ENCODE measurements around the gene NKX6-1. TPM values are rescaled to one million over a fixed set of nuclear protein-coding genes. Genes with fewer than 3 reads are reported as not detected.

Gene NKX6-1
- total RNA-seq, 1 donor from 2014 or later = not detected

GRCh38 chr4:84479663-84480062 is 19.4 kb downstream of the NKX6-1 start:
- no peak for DNase-seq (ENCODE audit: low read depth in 2 of 2)

DNA sequence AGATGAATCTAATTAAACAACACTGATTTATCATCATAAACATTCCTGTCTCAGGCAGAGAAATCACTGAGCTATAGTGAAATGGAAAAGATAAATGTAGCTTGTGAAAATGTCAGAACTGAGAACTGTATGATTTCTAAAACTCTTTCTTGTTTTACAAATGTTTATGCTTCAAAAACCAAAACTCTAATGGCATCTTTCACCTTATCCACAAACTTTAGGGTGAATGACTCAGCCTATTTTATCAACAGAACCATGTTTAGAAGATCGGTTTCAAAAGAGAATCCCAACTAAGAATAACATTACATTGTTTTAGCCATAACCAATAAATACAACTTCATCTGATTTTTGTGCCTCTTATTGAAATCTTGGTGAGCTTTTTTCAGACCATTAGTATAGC is 21.4 kb downstream of the NKX6-1 start:
- no peak for DNase-seq (ENCODE audit: low read depth in 2 of 2)

- DNase-seq (ENCODE audit: low read depth in 2 of 2) = no peak
Measured at GRCh38 chr4:84474107-84474506, 25.0 kb downstream of the NKX6-1 start.

GRCh38 chr4:84472154-84472553 is 26.9 kb downstream of the NKX6-1 start:
- no peak for DNase-seq (ENCODE audit: low read depth in 2 of 2)

DNA sequence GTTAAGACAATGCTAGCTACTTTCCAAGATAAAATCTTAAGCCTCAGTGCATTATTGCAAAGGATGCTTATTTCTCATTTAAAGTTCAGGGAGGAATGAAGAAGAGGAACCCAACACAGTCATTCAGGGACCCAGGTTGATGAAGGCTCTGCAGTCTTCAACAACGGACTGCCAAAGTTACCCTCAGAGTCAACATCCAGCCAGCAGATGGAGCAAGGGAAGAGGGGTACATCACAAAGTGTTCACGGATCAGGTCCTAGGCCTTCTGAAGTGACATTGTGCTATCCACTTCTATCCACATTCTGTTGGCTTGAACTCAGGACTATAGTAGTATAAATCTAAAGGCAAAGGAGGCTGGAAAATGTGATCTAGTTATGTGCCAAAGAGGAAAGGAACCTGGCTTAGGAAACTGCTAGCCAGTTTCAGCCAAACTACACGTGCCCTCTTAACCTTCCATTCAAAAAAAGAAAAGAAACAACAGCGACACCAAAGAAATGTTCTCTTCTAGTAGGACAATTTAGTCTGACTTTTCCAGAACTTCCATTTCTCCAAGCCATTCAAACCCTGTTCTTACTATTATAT is 28.8 kb downstream of the NKX6-1 start:
- peak; percentile 4 to 55 for DNase-seq (ENCODE audit: low read depth in 2 of 2)

DNA sequence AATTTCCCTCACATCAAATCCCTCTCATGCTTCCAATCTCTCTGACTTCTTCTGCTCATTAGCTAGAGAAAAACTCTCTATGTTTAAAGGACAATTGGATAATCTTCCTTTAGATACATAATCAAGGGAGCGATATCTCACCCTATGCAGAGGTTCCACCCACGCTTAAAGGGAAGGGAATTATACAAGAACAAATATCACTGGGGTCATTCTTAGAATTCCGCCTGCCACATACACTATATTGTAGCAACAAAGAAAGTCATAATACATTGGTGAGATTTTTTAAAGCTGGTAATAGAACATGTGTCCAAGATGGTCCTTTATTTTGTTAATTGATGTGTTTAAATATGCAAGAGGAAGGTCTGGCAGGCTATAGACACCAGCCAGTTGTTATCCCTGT is 31.5 kb downstream of the NKX6-1 start:
- no peak for DNase-seq (ENCODE audit: low read depth in 2 of 2)

GRCh38 chr4:84459783-84460182 is 39.3 kb downstream of the NKX6-1 start:
- no peak for DNase-seq (ENCODE audit: low read depth in 2 of 2)

DNA sequence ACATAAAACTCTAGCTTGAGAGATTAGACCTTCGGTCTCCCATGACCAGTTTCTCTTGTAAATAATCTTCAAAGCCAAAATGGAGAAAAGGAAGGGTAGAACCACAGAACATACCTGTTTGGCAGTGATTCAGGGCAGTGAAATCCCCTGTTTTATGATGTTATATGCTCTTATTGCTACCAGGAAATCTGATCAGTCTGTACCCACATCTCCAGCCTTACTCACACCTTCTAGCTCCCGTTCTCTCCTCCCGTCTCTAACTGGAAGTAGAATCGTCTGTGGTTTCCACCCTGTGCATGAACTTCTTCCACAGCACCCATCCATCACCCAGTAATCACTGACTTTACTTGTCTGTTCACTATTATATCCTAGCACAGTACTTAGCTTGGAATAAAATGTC is 42.9 kb downstream of the NKX6-1 start:
- no peak for DNase-seq (ENCODE audit: low read depth in 2 of 2)

GRCh38 chr4:84455697-84456096 is 43.4 kb downstream of the NKX6-1 start:
- no peak for DNase-seq (ENCODE audit: low read depth in 2 of 2)

DNA sequence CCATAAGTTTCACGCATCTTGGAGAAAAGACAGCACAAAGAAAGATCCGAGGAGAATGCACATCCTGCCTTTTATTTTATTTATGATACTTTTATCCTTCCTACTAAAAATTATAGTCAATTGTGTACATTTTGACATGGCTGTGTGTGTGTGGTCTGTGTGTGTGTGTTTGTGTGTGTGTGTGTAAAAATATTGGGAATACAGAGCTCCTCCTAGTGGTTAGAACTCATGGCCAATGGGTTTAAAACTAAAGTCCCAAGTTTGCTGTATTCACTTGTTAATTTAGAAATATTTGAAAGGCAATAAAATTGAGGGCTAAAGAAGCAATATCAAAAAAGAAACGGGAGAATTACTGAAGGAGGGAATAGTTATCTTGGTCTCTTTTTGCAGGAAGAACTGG is 47.5 kb downstream of the NKX6-1 start:
- peak in 1 of 2 donors; percentile 2 for DNase-seq (ENCODE audit: low read depth in 2 of 2)

DNA sequence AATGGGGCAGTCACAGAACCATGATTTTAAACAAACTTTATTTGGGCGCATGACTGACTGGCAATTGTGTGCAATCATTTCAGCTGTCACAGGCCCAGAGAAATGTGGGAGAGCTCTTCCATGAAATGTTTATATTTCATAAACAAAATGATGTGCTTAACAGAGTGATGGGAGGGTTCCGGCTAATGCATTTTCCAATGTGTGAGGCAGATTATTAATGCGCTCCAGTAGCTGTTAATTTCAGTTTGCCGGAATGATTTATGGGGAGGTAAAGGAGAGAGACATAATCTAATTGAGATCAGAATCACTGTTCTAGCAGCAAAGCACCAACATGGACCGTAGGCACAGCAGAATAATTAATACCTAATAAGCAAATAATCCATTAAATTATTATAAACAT is 55.6 kb downstream of the NKX6-1 start:
- no peak for DNase-seq (ENCODE audit: low read depth in 2 of 2)

DNA sequence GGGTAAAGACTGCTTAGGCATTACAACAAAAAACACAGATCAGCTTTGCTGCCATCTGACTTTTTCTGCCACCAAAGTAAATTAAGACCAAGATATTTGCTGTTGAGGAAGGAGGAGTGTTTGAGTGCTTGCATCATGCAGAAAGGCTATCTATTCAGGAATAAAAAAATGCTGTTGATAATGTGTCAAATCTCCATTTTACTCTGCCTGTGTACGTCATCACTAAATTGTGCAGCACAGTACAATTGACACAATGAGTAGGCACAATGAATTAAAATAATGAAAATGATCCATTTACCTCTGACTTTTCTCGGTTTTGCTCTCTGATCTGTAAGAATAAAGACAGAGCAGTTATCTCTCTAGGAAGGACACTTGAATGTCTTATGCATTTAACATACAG is 56.3 kb downstream of the NKX6-1 start:
- DNase-seq (ENCODE audit: low read depth in 2 of 2) = no peak

Other genes with a start within 250 kb of the NKX6-1 start
- gene CDS1, start 83.8 kb upstream of the NKX6-1 start, total RNA-seq = under 0.01 TPM in 1 of 2 replicates, not detected in the other

Measured in dermis microvascular lymphatic vessel endothelial cell (primary cell).